ENCODE results near the gene ARCN1.
A peak's percentile ranks its signal among the peaks of the same experiment; 100 is the strongest.
"Not testable (repeated sequence)": the region's sequence is repeated elsewhere in the genome, so short reads cannot be mapped to it uniquely, and the experiment has no call there.

The ARCN1 gene

DNA sequence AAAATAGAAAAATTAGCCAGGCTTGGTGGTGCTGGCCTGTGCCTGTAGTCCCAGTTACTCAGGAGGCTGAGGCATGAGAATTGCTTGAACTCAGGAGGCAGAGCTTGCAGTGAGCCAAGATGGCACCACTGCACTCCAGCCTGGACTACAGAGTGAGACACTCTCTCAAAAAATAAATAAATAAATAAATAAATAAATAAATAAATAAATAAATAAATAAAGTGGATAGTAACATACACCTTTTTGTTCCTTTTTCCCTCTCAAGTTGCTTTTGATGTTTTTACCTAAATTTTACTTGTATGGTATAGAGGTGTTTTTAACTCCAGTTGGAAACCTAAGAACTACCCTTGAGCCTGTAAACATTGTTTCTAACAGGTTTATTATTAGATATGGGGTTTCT lies 5.8 kb downstream of the ARCN1 start:
- peaks cover 40% of the 10 kb centered on the region for H3K4me1 Mint-ChIP-seq
- ATAC-seq, H3K27ac Mint-ChIP-seq, H3K4me3 Mint-ChIP-seq, DNase-seq, H3K9me3 Mint-ChIP-seq, H3K27me3 Mint-ChIP-seq: not testable (repeated sequence)

DNA sequence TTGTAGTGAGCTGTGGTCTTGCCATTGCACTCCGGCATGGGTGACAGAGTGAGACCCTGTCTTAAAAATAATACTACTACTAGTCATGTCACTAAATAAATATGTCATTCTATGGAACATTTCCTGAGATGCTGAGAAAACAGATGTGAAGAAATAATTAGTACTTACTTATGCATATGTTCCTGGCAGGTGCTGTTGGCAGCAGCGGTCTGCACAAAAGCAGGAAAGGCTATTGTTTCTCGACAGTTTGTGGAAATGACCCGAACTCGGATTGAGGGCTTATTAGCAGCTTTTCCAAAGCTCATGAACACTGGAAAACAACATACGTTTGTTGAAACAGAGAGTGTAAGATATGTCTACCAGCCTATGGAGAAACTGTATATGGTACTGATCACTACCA lies 8.8 kb downstream of the ARCN1 start:
- ATAC-seq: no peak
- H3K9me3 Mint-ChIP-seq: no peaks in the 10 kb centered on the region
- H3K4me1 Mint-ChIP-seq: peaks cover 14% of the 10 kb centered on the region
- H3K27ac Mint-ChIP-seq: no peak overlapping the region
- no peak overlapping the region for H3K4me3 Mint-ChIP-seq
- H3K27me3 Mint-ChIP-seq: no peaks in the 10 kb centered on the region
- no peak for DNase-seq

DNA sequence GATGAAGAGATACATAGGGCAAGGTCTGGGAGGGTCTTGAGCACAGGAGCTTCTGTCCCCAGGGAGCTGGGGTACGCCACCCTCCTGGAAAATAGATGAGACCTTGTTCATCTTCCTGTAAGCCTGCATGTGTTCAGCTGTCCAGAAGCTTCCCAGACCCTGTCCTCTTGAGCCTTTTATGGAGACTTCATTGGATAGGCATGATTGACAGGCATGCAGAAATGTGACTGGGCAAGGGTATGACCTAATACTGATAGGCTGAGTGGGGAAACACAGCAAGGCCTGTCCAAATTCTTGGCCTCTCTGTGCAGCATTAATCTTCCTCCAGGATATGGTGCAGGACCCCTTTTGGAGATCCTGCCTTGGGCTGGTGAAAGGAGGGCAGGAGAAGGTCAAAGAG lies 15.7 kb downstream of the ARCN1 start:
- no peak for DNase-seq
- Mint-ChIP-seq H3K9me3 (no peaks in the 10 kb centered on the region), H3K4me3 (no peak overlapping the region), H3K27ac (peak overlapping the region in 1 of 2 donors; percentile 50), H3K4me1 (no peaks in the 10 kb centered on the region), H3K27me3 (no peaks in the 10 kb centered on the region)
- no peak for ATAC-seq

DNA sequence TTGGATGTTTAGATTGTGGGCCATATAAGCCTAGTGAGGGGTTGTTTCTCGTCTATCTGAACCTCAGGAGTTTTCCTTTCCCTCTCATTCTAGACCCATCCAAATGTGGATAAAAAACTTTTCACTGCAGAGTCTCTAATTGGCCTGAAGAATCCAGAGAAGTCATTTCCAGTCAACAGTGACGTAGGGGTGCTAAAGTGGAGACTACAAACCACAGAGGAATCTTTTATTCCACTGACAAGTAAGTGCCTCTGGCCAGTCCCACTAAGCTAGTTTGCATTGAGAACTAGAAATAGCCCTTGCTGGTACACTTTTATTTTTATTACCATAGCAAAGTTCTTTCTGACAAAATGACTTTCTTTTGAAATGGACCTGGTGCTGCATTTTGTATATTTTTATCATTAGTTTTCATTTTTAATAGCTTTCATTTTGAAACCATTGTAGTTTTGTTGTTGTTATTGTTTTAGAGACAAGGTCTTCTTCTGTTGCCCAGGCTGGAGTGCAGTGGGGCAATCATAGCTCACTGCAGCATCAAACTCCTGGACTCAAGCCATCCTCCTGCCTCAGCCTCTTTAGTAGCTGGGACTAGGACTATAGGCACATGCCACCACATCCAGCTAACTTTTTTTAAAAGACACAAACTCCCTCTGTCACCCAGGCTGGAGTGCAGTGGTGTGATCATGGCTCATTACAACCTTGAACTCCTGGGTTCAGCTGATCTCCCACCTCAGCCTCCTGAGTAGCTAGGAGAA lies 20.6 kb downstream of the ARCN1 start:
- H3K9me3 Mint-ChIP-seq: no peaks in the 10 kb centered on the region
- peaks cover 18% of the 10 kb centered on the region for H3K4me1 Mint-ChIP-seq
- no peak for DNase-seq
- no peak overlapping the region for H3K4me3 Mint-ChIP-seq
- H3K27ac Mint-ChIP-seq: peak overlapping the region in 1 of 2 donors; percentile 76
- ATAC-seq: no peak
- no peaks in the 10 kb centered on the region for H3K27me3 Mint-ChIP-seq

DNA sequence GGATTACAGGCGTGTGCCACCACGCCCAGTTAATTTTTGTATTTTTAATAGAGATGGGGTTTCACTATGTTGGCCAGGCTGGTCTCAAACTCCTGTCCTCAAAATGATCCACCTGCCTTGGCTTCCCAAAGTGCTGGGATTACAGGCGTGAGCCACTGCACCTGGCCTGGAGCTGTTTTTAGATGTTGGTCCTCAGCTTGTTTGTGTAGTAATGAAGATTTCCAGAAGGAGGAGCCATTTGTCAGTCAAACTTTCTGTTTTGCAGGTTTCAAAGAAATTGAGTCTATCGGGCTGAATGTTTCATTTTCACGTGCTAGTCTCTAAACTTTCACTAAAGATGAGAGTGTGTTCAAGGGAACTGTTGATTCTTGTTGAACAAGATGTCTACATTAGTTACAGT lies 22.8 kb downstream of the ARCN1 start:
- H3K27me3 Mint-ChIP-seq, H3K9me3 Mint-ChIP-seq, H3K4me3 Mint-ChIP-seq, H3K27ac Mint-ChIP-seq: not testable (repeated sequence)
- ATAC-seq: peak; percentile 60
- peak in 1 of 2 donors; percentile 35 for DNase-seq
- H3K4me1 Mint-ChIP-seq: peaks cover 18% of the 10 kb centered on the region

DNA sequence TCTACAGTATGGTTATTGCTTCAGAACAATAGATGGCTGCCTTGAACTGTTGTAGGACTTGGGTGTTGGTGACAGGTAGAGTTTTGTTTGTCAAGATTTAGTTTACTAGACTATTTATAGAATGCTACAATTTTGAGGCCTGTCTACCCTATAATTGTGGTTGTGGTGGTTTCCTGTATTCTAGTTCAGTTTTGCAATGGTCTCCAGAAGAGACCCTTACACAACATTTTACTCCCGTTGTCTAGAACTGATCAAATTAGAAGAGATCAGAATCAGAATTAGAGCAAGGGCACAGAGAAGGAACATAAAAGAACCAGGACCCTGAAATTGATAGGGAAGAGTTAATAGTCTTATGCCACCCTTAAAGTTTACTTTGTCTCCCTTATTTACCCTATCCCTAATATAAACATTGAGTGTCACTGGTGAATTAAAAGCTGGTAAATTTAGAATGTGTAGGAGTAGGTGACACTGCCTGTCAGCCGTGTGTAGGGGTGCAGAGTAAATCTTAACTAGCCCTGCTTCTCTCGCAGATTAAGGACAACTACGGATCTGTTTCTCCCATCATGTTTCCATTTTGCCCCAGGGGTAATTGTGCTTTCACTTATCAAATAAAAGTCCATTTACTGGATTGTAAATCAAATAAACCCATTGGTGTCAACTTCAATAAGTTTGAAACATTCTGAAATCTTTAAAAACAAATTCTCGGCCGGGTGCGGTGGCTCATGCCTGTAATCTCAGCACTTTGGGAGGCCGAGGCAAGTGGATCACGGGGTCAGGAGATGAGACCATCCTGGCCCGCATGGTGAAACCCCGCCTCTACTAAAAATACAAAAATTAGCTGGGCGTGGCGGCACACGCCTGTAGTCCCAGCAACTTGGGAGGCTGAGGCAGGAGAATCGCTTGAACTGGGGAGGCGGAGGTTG lies 24.3 kb downstream of the ARCN1 start:
- no peaks in the 10 kb centered on the region for H3K27me3 Mint-ChIP-seq
- peaks cover 18% of the 10 kb centered on the region for H3K4me1 Mint-ChIP-seq
- ATAC-seq (no peak), DNase-seq (no peak)
- no peak overlapping the region for H3K27ac Mint-ChIP-seq
- H3K9me3 Mint-ChIP-seq: no peaks in the 10 kb centered on the region
- no peak overlapping the region for H3K4me3 Mint-ChIP-seq

DNA sequence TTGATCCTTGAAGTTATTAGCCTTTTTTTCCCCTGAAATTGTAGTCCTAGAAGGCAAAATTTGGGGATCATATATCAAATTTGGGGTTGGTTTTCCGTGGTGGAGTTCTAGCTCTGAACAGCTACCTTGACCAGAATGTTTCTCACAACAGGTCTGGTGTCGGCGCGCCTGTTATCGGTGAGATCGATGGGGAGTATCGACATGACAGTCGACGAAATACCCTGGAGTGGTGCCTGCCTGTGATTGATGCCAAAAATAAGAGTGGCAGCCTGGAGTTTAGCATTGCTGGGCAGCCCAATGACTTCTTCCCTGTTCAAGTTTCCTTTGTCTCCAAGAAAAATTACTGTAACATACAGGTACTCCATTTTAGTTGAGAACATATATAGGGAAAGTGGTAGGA lies 25.3 kb downstream of the ARCN1 start:
- Mint-ChIP-seq H3K27me3 (no peaks in the 10 kb centered on the region), H3K27ac (no peak overlapping the region), H3K4me3 (no peak overlapping the region), H3K9me3 (no peaks in the 10 kb centered on the region), H3K4me1 (peaks cover 18% of the 10 kb centered on the region)
- ATAC-seq: no peak
- no peak for DNase-seq

DNA sequence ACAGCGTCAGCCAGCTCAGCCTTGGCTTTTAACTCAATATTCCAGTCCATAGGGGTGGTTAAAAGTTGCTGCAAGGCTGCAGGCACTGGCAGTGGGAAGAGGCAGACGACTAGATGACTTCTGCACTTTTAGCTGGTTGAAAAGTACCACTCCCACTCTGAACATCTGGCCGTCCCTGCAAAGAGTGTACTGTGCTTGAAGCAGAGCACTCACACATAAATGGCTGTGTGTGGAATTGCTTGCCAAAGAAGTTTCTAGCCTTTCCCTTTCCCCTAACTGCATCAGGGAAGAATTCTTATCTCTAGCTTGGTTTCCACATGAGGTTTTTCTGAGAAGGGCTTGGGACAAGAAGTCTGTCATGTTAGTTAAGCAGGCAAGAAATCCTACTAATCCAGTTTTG lies 30.1 kb downstream of the ARCN1 start:
- no peaks in the 10 kb centered on the region for H3K9me3 Mint-ChIP-seq
- H3K27me3 Mint-ChIP-seq: no peaks in the 10 kb centered on the region
- peaks cover 6% of the 10 kb centered on the region for H3K4me1 Mint-ChIP-seq
- H3K4me3 Mint-ChIP-seq: no peak overlapping the region
- H3K27ac Mint-ChIP-seq: no peak overlapping the region
- DNase-seq: no peak
- no peak for ATAC-seq

DNA sequence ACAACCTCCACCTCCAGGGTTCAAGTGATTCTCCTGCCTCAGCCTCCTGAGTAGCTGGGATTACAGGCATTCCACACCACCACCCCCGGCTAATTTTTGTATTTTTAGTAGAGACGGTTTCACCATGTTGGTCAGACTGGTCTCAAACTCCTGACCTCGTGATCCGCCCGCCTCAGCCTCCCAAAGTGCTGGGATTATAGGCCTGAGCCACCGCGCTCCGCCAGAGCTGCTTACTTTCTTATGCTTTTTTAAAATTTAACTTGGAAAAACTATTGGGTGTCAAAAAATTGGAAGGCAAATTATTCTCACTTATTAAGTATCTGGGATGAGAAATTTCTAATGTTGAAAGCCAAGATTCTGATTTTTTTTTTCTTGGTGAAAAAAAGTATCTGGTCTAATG lies 31.5 kb downstream of the ARCN1 start:
- ATAC-seq, H3K27ac Mint-ChIP-seq, DNase-seq, H3K9me3 Mint-ChIP-seq, H3K4me3 Mint-ChIP-seq, H3K27me3 Mint-ChIP-seq: not testable (repeated sequence)
- peaks cover 10% of the 10 kb centered on the region for H3K4me1 Mint-ChIP-seq

DNA sequence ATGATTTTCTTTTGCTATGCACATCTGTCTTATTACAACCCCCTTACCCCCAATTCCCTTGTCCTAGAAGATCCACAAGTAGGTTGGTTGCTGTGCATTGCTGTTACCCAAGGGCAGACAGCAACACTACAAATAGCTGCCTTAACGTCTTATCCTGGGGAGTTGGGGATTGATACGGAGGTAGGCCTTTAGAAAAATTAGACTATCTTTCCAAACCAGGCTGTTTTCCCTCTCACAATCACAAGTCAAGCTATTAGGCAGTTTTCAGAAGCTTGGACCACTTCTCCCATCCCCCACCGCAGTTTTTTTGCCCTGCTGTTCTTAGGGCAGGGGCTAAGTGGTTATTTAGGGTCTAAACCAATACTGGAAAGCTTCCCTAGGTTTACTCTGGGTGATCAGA lies 32.4 kb downstream of the ARCN1 start:
- Mint-ChIP-seq H3K27me3 (peaks cover 12% of the 10 kb centered on the region), H3K4me3 (no peak overlapping the region), H3K9me3 (no peaks in the 10 kb centered on the region), H3K4me1 (peaks cover 19% of the 10 kb centered on the region), H3K27ac (no peak overlapping the region)
- DNase-seq (no peak), ATAC-seq (no peak)

DNA sequence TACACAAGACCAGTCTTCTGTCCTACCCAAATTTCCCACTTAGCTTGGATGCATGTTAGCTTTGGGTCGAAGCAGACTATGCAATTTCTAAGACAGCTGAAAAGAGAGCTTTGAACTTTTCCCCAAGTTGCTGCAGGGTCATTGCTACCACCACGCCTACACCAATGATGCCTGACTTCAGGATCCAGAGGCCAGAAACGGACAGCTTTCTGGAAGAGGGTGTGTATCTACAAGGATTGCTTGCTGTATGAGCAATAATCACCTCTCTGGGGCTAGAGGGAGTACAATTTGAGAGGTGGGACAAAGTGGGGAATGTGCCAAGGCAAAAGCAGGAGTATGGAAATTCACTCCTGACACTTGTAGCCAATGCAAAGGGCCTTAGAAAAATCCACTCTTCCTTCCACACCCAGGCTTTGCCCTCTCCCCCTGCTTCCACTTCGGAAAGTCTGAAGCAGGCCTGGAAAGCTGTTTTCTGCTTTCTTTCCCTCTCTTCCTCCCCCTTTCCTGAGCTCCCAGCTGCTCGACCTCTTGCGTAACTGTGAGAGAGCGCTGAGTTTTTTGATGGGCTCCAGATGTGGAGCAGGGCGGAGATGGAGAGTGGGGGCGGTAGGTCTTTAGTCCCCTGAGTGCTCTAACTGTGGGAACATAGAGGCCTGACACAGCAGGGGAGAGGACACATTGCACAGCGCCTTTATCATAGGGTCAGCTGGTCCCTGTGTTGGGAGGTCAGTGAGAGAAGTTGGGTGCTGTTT lies 33.1 kb downstream of the ARCN1 start:
- Mint-ChIP-seq H3K4me3 (no peak overlapping the region), H3K4me1 (peaks cover 26% of the 10 kb centered on the region), H3K27me3 (peaks cover 19% of the 10 kb centered on the region), H3K27ac (no peak overlapping the region), H3K9me3 (no peaks in the 10 kb centered on the region)
- no peak for ATAC-seq
- DNase-seq: no peak

DNA sequence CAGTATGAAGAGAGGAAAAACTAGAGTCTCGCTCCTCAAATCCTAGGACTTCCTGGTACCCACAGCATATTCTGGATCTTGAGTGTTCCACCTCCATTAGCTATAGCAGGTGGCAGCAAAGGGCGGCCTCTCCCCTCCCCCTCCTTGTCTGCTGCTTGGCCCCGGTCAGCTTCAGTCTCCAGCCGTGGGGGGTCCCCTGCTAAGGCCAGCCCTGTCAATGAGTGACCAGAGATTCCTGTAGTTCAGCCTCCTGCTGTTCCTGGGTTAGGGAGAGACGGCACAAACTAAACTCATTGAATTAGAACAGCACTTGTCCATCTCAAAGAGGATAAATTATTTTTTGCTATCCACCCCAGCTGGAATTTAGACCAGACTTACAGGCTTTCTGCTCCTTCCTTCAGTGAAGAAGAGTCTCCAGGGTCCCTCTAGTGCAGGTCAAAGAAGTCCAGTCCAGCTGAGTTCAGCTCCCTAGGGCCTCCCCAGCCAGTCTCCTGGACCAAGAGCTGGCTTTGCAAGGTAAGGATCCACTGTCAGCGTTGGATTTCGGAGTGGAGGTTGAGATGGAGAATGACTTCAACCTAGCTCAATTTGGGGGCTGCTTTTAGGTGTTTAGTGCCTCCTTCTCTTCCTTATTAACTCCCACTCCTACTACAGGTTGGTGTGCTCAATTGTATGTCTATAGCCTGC lies 34.1 kb downstream of the ARCN1 start:
- Mint-ChIP-seq H3K4me3 (peak overlapping the region; percentile 44 to 67), H3K27ac (peak overlapping the region; percentile 77 to 84), H3K27me3 (peaks cover 19% of the 10 kb centered on the region), H3K9me3 (no peaks in the 10 kb centered on the region), H3K4me1 (peaks cover 32% of the 10 kb centered on the region)
- ATAC-seq (no peak), DNase-seq (no peak)

DNA sequence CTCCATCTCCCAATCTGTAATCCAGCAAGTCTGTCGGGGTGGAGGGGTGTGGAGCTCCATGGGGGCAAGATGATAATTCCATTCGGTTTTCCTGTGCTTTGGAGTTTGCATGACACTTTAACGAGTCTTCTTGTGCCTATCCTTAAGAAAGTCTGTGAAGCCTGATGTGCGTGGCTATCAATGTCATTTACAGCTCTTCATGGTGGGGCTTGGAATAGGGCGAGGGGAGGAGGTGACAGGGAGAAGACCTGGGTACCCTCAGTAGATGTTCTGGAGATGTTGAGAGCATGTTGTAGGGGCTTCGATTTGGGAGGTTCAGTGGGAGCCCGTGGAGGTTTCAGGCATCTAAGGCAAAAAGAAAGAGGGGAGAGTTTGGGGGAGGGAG lies 34.6 kb downstream of the ARCN1 start:
- peaks cover 34% of the 10 kb centered on the region for H3K4me1 Mint-ChIP-seq
- DNase-seq: no peak
- H3K27ac Mint-ChIP-seq: peak overlapping the region in 1 of 2 donors; percentile 84
- H3K27me3 Mint-ChIP-seq: peaks cover 19% of the 10 kb centered on the region
- H3K9me3 Mint-ChIP-seq: no peaks in the 10 kb centered on the region
- H3K4me3 Mint-ChIP-seq: peak overlapping the region; percentile 44 to 67
- ATAC-seq: no peak

DNA sequence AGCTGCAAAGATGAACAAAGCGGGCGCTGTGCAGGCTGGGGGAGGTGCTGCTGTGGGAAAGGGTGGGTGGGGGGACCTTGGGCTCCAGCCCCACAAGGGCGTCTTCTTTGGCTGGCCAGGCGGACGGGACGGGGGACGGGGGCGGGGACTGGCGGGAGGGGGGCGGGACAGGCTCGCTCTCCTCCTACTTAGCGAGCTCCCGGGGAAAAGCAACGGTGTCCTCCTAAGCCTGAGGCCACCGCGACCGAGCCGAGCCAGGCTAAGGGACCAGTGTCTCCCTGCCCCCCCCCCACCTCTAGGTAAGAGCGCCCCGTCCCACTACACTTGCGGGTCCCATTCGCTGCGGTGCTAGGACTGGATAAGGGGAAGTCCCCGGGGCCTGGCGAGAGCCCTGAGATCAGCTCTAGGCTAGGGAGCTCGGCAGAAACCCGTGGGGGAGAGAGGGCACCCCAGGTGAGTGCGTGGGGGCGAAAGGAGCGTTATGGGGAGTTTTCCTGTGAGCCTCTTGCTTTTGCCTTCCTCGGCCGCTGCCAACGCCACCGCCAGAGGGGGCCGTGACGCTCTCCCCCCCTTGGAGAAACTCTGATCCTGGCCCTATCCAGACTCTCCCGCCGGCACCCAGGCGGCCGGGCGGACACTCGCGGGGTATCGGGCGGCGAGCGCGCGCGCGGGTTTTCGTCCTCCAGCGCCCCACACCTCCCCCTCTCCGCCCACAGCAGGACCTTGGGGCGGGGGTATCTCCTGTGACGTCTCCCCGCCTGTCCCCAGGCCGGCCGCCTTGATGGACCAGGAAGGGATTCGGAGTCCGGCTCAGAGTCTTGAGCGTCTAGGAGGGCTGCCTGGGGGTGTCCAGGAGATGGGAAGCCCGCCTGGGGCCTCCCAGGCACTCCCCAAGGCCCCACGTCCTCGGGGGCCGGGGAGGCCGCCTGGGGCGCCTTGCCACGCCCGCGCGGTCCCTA lies 35.5 kb downstream of the ARCN1 start, which contains the start of gene PHLDB1:
PHLDB1 (plus strand) TSS at position 215 of the 959 bp plus-strand sequence. CDS start 6,222 bp downstream, outside the sequence.
- Mint-ChIP-seq H3K4me3 (peak within 1 kb of the TSS; percentile 80 to 81), H3K9me3 (no peaks in the 10 kb centered on the region), H3K4me1 (peaks cover 34% of the 10 kb centered on the region), H3K27me3 (peaks cover 25% of the 10 kb centered on the region), H3K27ac (peak within 1 kb of the TSS in 1 of 2 donors; percentile 84)
- DNase-seq (peak; percentile 38 to 43), ATAC-seq (peak; percentile 16)
